Measurements from ENCODE around the gene RABL3. TPM values are rescaled to one million over a fixed set of nuclear protein-coding genes. Genes with fewer than 3 reads are reported as not detected.

RABL3 gene
- polyA plus RNA-seq, 1 of the 3 experiments (the other 2 are of a cell fraction), result 2.2 TPM

GRCh38 chr3:120682095-120682681 is 60.1 kb downstream of the RABL3 start, which contains the start of gene HGD:
Gene HGD, minus strand, starts transcription at chr3:120682239. Its CDS starts 128 bp downstream, at chr3:120682111.
- CTCF ChIA-PET, result interaction anchor here (1.5 to 2.5 kb wide), 2 partner anchors 9 to 73 kb away, joined by 3 to 7 read pairs; no protein-coding TSS in a partner anchor
- no peak for DNase-seq
- Histone ChIP-seq H3K4me1 (ENCODE audit: control insufficient read depth in 1 of 2, insufficient read depth in 2 of 2, low read depth in 1 of 2, low read length in 1 of 2) (peaks cover 3 to 25% of the 10 kb centered on the region in 2 experiments; a peak in 3 of 4 replicates), H3K9me3 (no peaks in the 10 kb centered on the region), H3K36me3 (replicated peaks in 1 of 2; ENCODE audit: control insufficient read depth in 1 of 2, insufficient read depth in 2 of 2, low read length in 1 of 2) (no peaks in the 10 kb centered on the region), H3K9me2 (no peaks in the 10 kb centered on the region), H3K9ac (no peak within 1 kb of the TSS), H3K4me2 (no peak within 1 kb of the TSS), H3K79me2 (ENCODE audit: insufficient read depth) (no peaks in the 10 kb centered on the region), H3K4me3 (ENCODE audit: low read depth in 2 of 2, low read length in 1 of 2) (no peak within 1 kb of the TSS), H3K27me3 (ENCODE audit: insufficient read depth) (no peaks in the 10 kb centered on the region), H4K20me1 (ENCODE audit: insufficient read depth) (no peaks in the 10 kb centered on the region), H2AFZ (ENCODE audit: low read depth) (no peak within 1 kb of the TSS), H3K27ac (ENCODE audit: low read depth in 2 of 2, low read length in 1 of 2) (peak within 1 kb of the TSS in 1 of 2 experiments; percentile 16; a peak in 1 of 4 replicates), H3F3A (replicated peaks; ENCODE audit: insufficient read depth) (no peaks in the 10 kb centered on the region)
- POLR2A ChIA-PET, result interaction anchor here (0.7 kb wide), 1 partner anchor 73 kb away, joined by 3 read pairs; no protein-coding TSS in a partner anchor
- 81% methylated on average over 5 of the region's 5 CpGs for WGBS (ENCODE audit: low lambda C conversion rate)
- no peak for TF ChIP-seq FOXJ3 (CRISPR knock-in tag; IDR thresholded peaks at IDR 0.05)
- no peak for TF ChIP-seq FOSL2 (IDR thresholded peaks at IDR 0.05; ENCODE audit: borderline replicate concordance, low read depth)
- TF ChIP-seq ZBTB33 (IDR thresholded peaks at IDR 0.05; ENCODE audit: borderline replicate concordance, low read depth), result no peak
- no peak for TF ChIP-seq TCF12 (IDR thresholded peaks at IDR 0.05)
- no peak for TF ChIP-seq IRF3 (IDR thresholded peaks at IDR 0.05; ENCODE audit: low read depth, low read length)
- no peak for TF ChIP-seq GATA2 (CRISPR knock-in tag; IDR thresholded peaks at IDR 0.05)
- no peak for TF ChIP-seq EZH2phosphoT487 (IDR thresholded peaks at IDR 0.05; ENCODE audit: borderline replicate concordance, low read depth)

- Histone ChIP-seq H3F3A (replicated peaks; ENCODE audit: insufficient read depth) (no peaks in the 10 kb centered on the region), H3K9me2 (no peaks in the 10 kb centered on the region), H2AFZ (ENCODE audit: low read depth) (no peak overlapping the region), H3K27ac (ENCODE audit: low read depth in 2 of 2, low read length in 1 of 2) (no peak overlapping the region), H3K79me2 (ENCODE audit: insufficient read depth) (no peaks in the 10 kb centered on the region), H3K9ac (no peak overlapping the region), H3K27me3 (ENCODE audit: insufficient read depth) (no peaks in the 10 kb centered on the region), H3K4me2 (no peak overlapping the region), H4K20me1 (ENCODE audit: insufficient read depth) (no peaks in the 10 kb centered on the region), H3K4me3 (ENCODE audit: low read depth in 2 of 2, low read length in 1 of 2) (no peak overlapping the region), H3K9me3 (no peaks in the 10 kb centered on the region), H3K36me3 (replicated peaks in 1 of 2; ENCODE audit: control insufficient read depth in 1 of 2, insufficient read depth in 2 of 2, low read length in 1 of 2) (no peaks in the 10 kb centered on the region), H3K4me1 (ENCODE audit: control insufficient read depth in 1 of 2, insufficient read depth in 2 of 2, low read depth in 1 of 2, low read length in 1 of 2) (peaks cover 3 to 25% of the 10 kb centered on the region in 2 experiments; a peak in 3 of 4 replicates)
- POLR2A ChIA-PET, result interaction anchor here (0.7 kb wide), 1 partner anchor 73 kb away, joined by 3 read pairs; no protein-coding TSS in a partner anchor
- CTCF ChIA-PET, result interaction anchor here (1.5 to 2.5 kb wide), 2 partner anchors 9 to 73 kb away, joined by 3 to 7 read pairs; no protein-coding TSS in a partner anchor
- 87% methylated on average over 4 of the region's 4 CpGs for WGBS (ENCODE audit: low lambda C conversion rate)
- no peak for DNase-seq
- TF ChIP-seq RFX5 (IDR thresholded peaks at IDR 0.05; ENCODE audit: low read length) (no peak), FOXJ3 (CRISPR knock-in tag; IDR thresholded peaks at IDR 0.05) (no peak), POLR2AphosphoS5 (IDR thresholded peaks at IDR 0.05; ENCODE audit: low read depth, low read length) (no peak), NRF1 (IDR thresholded peaks at IDR 0.05; ENCODE audit: low read depth, low read length) (no peak), CTCF (IDR thresholded peaks at IDR 0.05) (no peak), USF1 (IDR thresholded peaks at IDR 0.05; ENCODE audit: borderline replicate concordance, low read depth) (no peak), REST (IDR thresholded peaks at IDR 0.05; ENCODE audit: low read depth, low read length) (no peak), TAF1 (IDR thresholded peaks at IDR 0.05; ENCODE audit: borderline replicate concordance, low read depth, low read length) (no peak), JUND (IDR thresholded peaks at IDR 0.05) (no peak), EP300 (IDR thresholded peaks at IDR 0.05; ENCODE audit: borderline replicate concordance in 1 of 2, low read depth in 1 of 2, low read length in 1 of 2) (no peak)
These were observed 60.7 kb downstream of the RABL3 start for GRCh38 chr3:120681506-120682038.
